ENCODE results near the gene CYTH2. TPM values are rescaled to one million over a fixed set of nuclear protein-coding genes. Genes with fewer than 3 reads are reported as not detected.

The CYTH2 gene
- total RNA-seq, 1 donor from 2014 or later = 139 TPM

- no peak for DNase-seq (ENCODE audit: extremely low spot score, unreplicated experiment)
- TF ChIP-seq, protein P1, sequence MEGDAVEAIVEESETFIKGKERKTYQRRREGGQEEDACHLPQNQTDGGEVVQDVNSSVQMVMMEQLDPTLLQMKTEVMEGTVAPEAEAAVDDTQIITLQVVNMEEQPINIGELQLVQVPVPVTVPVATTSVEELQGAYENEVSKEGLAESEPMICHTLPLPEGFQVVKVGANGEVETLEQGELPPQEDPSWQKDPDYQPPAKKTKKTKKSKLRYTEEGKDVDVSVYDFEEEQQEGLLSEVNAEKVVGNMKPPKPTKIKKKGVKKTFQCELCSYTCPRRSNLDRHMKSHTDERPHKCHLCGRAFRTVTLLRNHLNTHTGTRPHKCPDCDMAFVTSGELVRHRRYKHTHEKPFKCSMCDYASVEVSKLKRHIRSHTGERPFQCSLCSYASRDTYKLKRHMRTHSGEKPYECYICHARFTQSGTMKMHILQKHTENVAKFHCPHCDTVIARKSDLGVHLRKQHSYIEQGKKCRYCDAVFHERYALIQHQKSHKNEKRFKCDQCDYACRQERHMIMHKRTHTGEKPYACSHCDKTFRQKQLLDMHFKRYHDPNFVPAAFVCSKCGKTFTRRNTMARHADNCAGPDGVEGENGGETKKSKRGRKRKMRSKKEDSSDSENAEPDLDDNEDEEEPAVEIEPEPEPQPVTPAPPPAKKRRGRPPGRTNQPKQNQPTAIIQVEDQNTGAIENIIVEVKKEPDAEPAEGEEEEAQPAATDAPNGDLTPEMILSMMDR (conservative IDR thresholded peaks at IDR 0.05) = no peak
- peak overlapping the region; percentile 43 for H3K27ac Mint-ChIP-seq
- no peaks in the 10 kb centered on the region for H3K9me3 Mint-ChIP-seq
- no peaks in the 10 kb centered on the region for H3K27me3 Mint-ChIP-seq
- peaks cover 11% of the 10 kb centered on the region for H3K36me3 Mint-ChIP-seq
- H3K4me3 Mint-ChIP-seq = peak overlapping the region; percentile 93
- peaks cover 5% of the 10 kb centered on the region for H3K4me1 Mint-ChIP-seq (ENCODE audit: unreplicated experiment)
These were observed 938 bp downstream of the CYTH2 start for GRCh38 chr19:48469934-48470680.

- H3K27me3 Mint-ChIP-seq = no peaks in the 10 kb centered on the region
These were observed 1.7 kb downstream of the CYTH2 start for GRCh38 chr19:48470856-48471255.

DNA sequence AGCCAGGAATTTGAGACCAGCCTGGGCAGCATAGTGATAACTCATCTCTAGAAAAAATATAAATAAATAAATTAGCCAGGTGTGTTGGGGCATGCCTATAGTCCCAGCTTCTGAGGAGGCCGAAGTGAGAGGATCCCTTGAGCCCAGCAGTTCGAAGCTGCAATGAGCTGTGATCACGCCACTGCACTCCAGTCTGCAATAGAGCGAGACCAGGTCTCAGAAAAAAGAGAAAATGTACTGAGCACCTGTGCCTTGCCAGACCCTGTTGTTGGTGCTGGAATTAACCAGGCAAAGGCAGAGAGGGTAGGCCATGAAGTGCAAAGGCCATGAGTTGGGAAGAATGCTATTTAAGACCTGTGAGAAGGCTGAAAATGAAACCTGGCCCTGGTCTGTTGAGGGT is 2.7 kb downstream of the CYTH2 start:
- DNase-seq (ENCODE audit: extremely low spot score, unreplicated experiment) = no peak
- Mint-ChIP-seq H3K27ac (no peak overlapping the region), H3K27me3 (no peaks in the 10 kb centered on the region), H3K4me1 (ENCODE audit: unreplicated experiment) (peaks cover 5% of the 10 kb centered on the region), H3K36me3 (peaks cover 19% of the 10 kb centered on the region), H3K4me3 (no peak overlapping the region), H3K9me3 (no peaks in the 10 kb centered on the region)
- TF ChIP-seq, protein P1 (conservative IDR thresholded peaks at IDR 0.05) = no peak

More at GRCh38 chr19:48470856-48471255, 1.7 kb downstream of the CYTH2 start:
- DNase-seq (ENCODE audit: extremely low spot score, unreplicated experiment) = no peak
- H3K9me3 Mint-ChIP-seq = no peaks in the 10 kb centered on the region
- peak overlapping the region; percentile 58 for H3K27ac Mint-ChIP-seq
- H3K36me3 Mint-ChIP-seq = peaks cover 18% of the 10 kb centered on the region
- peak overlapping the region; percentile 93 for H3K4me3 Mint-ChIP-seq
- TF ChIP-seq, protein P1 (conservative IDR thresholded peaks at IDR 0.05) = no peak
- peaks cover 5% of the 10 kb centered on the region for H3K4me1 Mint-ChIP-seq (ENCODE audit: unreplicated experiment)

DNA sequence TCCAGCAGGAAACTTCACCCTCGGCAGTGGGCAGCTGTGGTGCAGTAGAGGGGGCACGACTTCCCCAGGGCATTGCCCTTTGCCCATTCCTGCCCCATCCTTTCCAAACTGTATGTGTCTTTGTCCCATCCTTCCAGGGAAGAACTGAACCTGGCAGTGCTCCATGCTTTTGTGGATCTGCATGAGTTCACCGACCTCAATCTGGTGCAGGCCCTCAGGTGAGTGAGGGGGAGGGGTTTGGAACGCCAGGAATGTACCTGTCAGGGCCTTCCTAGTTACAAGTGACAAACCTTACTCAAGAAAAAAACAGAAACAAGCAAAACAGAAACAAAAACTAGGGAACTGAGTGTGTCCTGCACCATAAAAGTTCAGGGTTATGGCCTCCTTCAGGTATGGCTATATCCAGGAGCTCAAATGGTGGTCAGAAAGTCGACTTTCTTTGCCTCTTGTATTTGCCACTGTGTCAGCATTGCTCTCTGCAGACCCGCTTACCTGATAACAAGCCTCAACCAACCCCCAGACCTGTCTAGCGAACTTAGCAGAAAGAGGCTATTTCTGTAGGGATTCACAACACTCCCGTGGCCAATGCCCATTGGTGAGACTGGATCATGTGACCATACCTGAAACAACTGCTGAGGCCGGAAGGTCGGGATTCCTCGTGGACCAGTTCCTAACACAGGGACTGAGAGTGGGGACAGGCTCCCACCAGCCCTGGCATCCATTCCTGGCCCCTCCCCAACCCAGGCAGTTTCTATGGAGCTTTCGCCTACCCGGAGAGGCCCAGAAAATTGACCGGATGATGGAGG is 4.2 kb downstream of the CYTH2 start:
- Mint-ChIP-seq H3K4me1 (ENCODE audit: unreplicated experiment) (peaks cover 5% of the 10 kb centered on the region), H3K9me3 (no peaks in the 10 kb centered on the region), H3K27me3 (no peaks in the 10 kb centered on the region), H3K27ac (peak overlapping the region; percentile 74), H3K36me3 (peaks cover 19% of the 10 kb centered on the region), H3K4me3 (peak overlapping the region; percentile 55)
- no peak for DNase-seq (ENCODE audit: extremely low spot score, unreplicated experiment)
- TF ChIP-seq, protein P1 (conservative IDR thresholded peaks at IDR 0.05) = no peak

DNA sequence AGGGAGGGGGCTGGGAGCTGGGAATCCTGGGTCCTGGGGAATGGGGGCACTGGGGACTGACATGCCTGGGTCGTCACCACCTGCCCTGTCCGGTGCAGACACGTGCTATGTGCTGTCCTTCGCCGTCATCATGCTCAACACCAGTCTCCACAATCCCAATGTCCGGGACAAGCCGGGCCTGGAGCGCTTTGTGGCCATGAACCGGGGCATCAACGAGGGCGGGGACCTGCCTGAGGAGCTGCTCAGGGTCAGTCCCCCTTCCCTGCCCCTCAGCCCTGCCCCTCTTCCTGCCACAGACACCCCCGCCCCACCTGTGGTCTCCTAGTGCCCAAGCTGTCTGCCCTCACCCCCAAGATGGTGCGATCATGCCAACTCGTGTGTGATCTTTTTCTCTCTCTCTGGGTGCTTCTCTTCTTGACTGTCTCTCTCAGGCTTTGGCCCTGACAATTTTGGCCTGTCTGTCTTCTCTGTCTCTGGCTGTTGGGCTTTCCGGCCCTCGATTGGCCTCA is 5.0 kb downstream of the CYTH2 start:
- H3K36me3 Mint-ChIP-seq = peaks cover 19% of the 10 kb centered on the region
- TF ChIP-seq, protein P1 (conservative IDR thresholded peaks at IDR 0.05) = no peak
- no peak for DNase-seq (ENCODE audit: extremely low spot score, unreplicated experiment)
- no peak overlapping the region for H3K4me3 Mint-ChIP-seq
- no peak overlapping the region for H3K27ac Mint-ChIP-seq
- no peaks in the 10 kb centered on the region for H3K9me3 Mint-ChIP-seq
- no peaks in the 10 kb centered on the region for H3K27me3 Mint-ChIP-seq
- no peaks in the 10 kb centered on the region for H3K4me1 Mint-ChIP-seq (ENCODE audit: unreplicated experiment)

All from type B pancreatic cell (in vitro differentiated cells).